HEK293 (cell line): Measurements from ENCODE around the gene FCHO1.

Experiments used
- ATF2 ChIP-seq: fragments of 450-650 bp; formaldehyde crosslinking; IDR thresholded peaks from 2 replicates; pipeline ENCODE4 v1.5.1; 2016; ENCODE audit warnings: missing biosample characterization, missing genetic modification characterization, low read depth
- BCL11B ChIP-seq: fragments of 450-650 bp; formaldehyde crosslinking; IDR thresholded peaks from 2 replicates; pipeline ENCODE4 v1.5.1; 2016; ENCODE audit warnings: low read depth, missing biosample characterization, missing genetic modification characterization
- CTCF ChIP-seq: fragments of 450-650 bp; formaldehyde crosslinking; IDR thresholded peaks from 2 replicates; pipeline ENCODE4 v1.5.1; 2016; ENCODE audit warnings: missing biosample characterization, missing genetic modification characterization
- PBX3 ChIP-seq: sonication (generic); formaldehyde crosslinking; IDR thresholded peaks from 2 replicates; pipeline ENCODE4 v1.8.1; 2022; ENCODE audit warnings: mild to moderate bottlenecking, moderate library complexity, missing genetic modification reagents
- SETDB1 ChIP-seq: IDR thresholded peaks from one replicate; pipeline ENCODE4 v1.6.1; 2017; ENCODE audit warnings: mild to moderate bottlenecking, low read length, moderate library complexity, mixed read lengths; ENCODE audit not compliant: insufficient read length
- SP3 ChIP-seq: fragments of 450-650 bp; formaldehyde crosslinking; IDR thresholded peaks from 2 replicates; pipeline ENCODE4 v1.5.1; 2016; ENCODE audit warnings: missing biosample characterization, missing genetic modification characterization
- ZBTB26 ChIP-seq: fragments of 450-650 bp; formaldehyde crosslinking; optimal IDR thresholded peaks from 2 replicates; pipeline ENCODE3; 2016; ENCODE audit warnings: missing biosample characterization, mild to moderate bottlenecking, missing genetic modification characterization
- ZFHX2 ChIP-seq: fragments of 450-650 bp; formaldehyde crosslinking; conservative IDR thresholded peaks from 2 replicates; pipeline ENCODE4 v1.5.1; 2016; ENCODE audit warnings: missing biosample characterization, missing genetic modification characterization
- ZNF133 ChIP-seq: fragments of 450-650 bp; formaldehyde crosslinking; IDR thresholded peaks from 2 replicates; pipeline ENCODE4 v1.5.1; 2016; ENCODE audit warnings: missing biosample characterization, missing genetic modification characterization
- ZNF24 ChIP-seq: fragments of 450-650 bp; formaldehyde crosslinking; IDR thresholded peaks from 2 replicates; pipeline ENCODE4 v1.5.1; 2016; ENCODE audit warnings: missing biosample characterization, missing genetic modification characterization
- ZNF354C ChIP-seq: fragments of 450-650 bp; formaldehyde crosslinking; IDR thresholded peaks from 2 replicates; pipeline ENCODE4 v1.5.1; 2016; ENCODE audit warnings: missing biosample characterization, missing genetic modification characterization, low read depth, borderline replicate concordance
- ZNF423 ChIP-seq: fragments of 450-650 bp; formaldehyde crosslinking; IDR thresholded peaks from 2 replicates; pipeline ENCODE4 v1.5.1; 2016; ENCODE audit warnings: missing biosample characterization, missing genetic modification characterization
- ZNF776 ChIP-seq: fragments of 450-650 bp; formaldehyde crosslinking; IDR thresholded peaks from 2 replicates; pipeline ENCODE4 v1.5.0; 2017; ENCODE audit warnings: missing biosample characterization, missing genetic modification characterization, borderline replicate concordance

- TF ChIP-seq ZNF776 (tag by site-specific recombination) (no peak), CTCF (tag by site-specific recombination) (no peak), SP3 (tag by site-specific recombination) (no peak), ZNF24 (no peak), ZNF423 (tag by site-specific recombination) (no peak), ZNF354C (tag by site-specific recombination) (no peak), SETDB1 (no peak), ATF2 (tag by site-specific recombination) (no peak), BCL11B (no peak), ZNF133 (tag by site-specific recombination) (no peak), PBX3 (CRISPR knock-in tag) (no peak), ZFHX2 (tag by site-specific recombination) (no peak), ZBTB26 (tag by site-specific recombination) (no peak)
These were observed 37.4 kb downstream of the FCHO1 start for GRCh38 chr19:17788632-17789031.
